GM21717 (cell line): ENCODE measurements around the gene GPATCH2L.
A peak's percentile ranks its signal among the peaks of the same experiment; 100 is the strongest.

Source experiments
- ATAC-seq: cut with Tn5 transposase; IDR thresholded peaks from one replicate; pipeline ENCODE4 v1.9.1; 2021; ENCODE audit warnings: mild to moderate bottlenecking, moderate library complexity; ENCODE audit not compliant: unreplicated experiment

Gene GPATCH2L

GRCh38 chr14:76195003-76195402 lies 43.3 kb downstream of the GPATCH2L start:
- ATAC-seq, result no peak

- ATAC-seq, result no peak
These were observed 45.4 kb downstream of the GPATCH2L start for GRCh38 chr14:76196980-76197695.

- ATAC-seq, result no peak
These were observed 49.4 kb downstream of the GPATCH2L start for GRCh38 chr14:76201162-76201561.

- peak; percentile 68 for ATAC-seq
These were observed 51.6 kb downstream of the GPATCH2L start for GRCh38 chr14:76203086-76204001.

- no peak for ATAC-seq
These were observed 52.9 kb downstream of the GPATCH2L start for GRCh38 chr14:76204461-76205230.

- no peak for ATAC-seq
These were observed 54.0 kb downstream of the GPATCH2L start for GRCh38 chr14:76205708-76206107.

GRCh38 chr14:76208340-76208739 lies 56.6 kb downstream of the GPATCH2L start:
- no peak for ATAC-seq

- no peak for ATAC-seq
These were observed 60.5 kb downstream of the GPATCH2L start for GRCh38 chr14:76212242-76212641.

- no peak for ATAC-seq
These were observed 65.5 kb downstream of the GPATCH2L start for GRCh38 chr14:76217179-76217578.

- ATAC-seq, result no peak
These were observed 66.9 kb downstream of the GPATCH2L start for GRCh38 chr14:76218662-76219061.

GRCh38 chr14:76219873-76220272 lies 68.2 kb downstream of the GPATCH2L start:
- no peak for ATAC-seq

- no peak for ATAC-seq
These were observed 75.8 kb downstream of the GPATCH2L start for GRCh38 chr14:76227450-76228050.

- ATAC-seq, result no peak
These were observed 76.4 kb downstream of the GPATCH2L start for GRCh38 chr14:76228138-76228537.

- ATAC-seq, result no peak
These were observed 81.1 kb downstream of the GPATCH2L start for GRCh38 chr14:76232800-76233199.

GRCh38 chr14:76235628-76236027 lies 83.9 kb downstream of the GPATCH2L start:
- peak; percentile 16 for ATAC-seq

GRCh38 chr14:76236172-76237130 lies 84.7 kb downstream of the GPATCH2L start:
- ATAC-seq, result peak; percentile 76

- no peak for ATAC-seq
These were observed 85.7 kb downstream of the GPATCH2L start for GRCh38 chr14:76237349-76237990.

- ATAC-seq, result no peak
These were observed 93.4 kb downstream of the GPATCH2L start for GRCh38 chr14:76245097-76245496.

GRCh38 chr14:76250302-76250701 lies 98.6 kb downstream of the GPATCH2L start:
- no peak for ATAC-seq
